ENCODE measurements around the gene RHBDL1.

- TF ChIP-seq, protein P1, sequence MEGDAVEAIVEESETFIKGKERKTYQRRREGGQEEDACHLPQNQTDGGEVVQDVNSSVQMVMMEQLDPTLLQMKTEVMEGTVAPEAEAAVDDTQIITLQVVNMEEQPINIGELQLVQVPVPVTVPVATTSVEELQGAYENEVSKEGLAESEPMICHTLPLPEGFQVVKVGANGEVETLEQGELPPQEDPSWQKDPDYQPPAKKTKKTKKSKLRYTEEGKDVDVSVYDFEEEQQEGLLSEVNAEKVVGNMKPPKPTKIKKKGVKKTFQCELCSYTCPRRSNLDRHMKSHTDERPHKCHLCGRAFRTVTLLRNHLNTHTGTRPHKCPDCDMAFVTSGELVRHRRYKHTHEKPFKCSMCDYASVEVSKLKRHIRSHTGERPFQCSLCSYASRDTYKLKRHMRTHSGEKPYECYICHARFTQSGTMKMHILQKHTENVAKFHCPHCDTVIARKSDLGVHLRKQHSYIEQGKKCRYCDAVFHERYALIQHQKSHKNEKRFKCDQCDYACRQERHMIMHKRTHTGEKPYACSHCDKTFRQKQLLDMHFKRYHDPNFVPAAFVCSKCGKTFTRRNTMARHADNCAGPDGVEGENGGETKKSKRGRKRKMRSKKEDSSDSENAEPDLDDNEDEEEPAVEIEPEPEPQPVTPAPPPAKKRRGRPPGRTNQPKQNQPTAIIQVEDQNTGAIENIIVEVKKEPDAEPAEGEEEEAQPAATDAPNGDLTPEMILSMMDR (IDR thresholded peaks at IDR 0.05) = no peak
- no peak for TF ChIP-seq POLR2A (IDR thresholded peaks at IDR 0.05)
These were observed 37.4 kb upstream of the RHBDL1 start for GRCh38 chr16:638034-638543.

All from uterus (tissue), 2 donors.